PC-9 (cell line): Measurements from ENCODE around the gene TRIM37.

ENCODE experiments used
- CTCF ChIP-seq: fragments of 200-600 bp; sonication (generic); conservative IDR thresholded peaks from 2 replicates; pipeline ENCODE4 v1.6.1; 2017; ENCODE audit warnings: mixed run types, antibody characterized with exemption, mild to moderate bottlenecking, moderate library complexity
- EZH2 ChIP-seq: fragments of 200-600 bp; sonication (generic); IDR thresholded peaks from 2 replicates; pipeline ENCODE4 v1.8.0; 2017; ENCODE audit warnings: antibody characterized with exemption, low read depth

DNA sequence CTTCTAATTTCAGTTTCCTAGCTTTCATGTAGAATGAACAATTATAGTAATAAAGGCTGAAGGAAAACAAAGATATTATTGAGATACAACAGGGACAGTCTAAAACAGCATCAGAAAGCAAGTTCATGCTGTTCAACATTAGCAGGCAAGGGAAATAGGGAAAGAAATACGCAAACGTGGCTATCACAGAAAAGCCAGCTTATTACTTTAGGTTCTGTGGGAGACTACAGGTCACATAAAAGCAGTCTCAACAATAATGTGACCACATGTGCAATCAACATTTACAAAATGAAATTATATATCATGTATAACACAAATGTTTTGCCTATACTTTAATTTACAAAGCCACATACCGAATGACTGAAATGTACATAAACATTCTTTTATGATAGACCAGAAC is 4.9 kb upstream of the TRIM37 start:
- TF ChIP-seq CTCF (no peak), EZH2 (no peak)
